Hepatocyte (in vitro differentiated cells): Measurements from ENCODE around the gene PF4V1.

Source experiments
- EZH2 ChIP-seq: fragments of 200-600 bp; sonication (generic); IDR thresholded peaks from 2 replicates; pipeline ENCODE4 v1.6.1; 2016; ENCODE audit warnings: antibody characterized with exemption, mild to moderate bottlenecking, borderline replicate concordance
- EZH2phosphoT487 ChIP-seq: fragments of 200-600 bp; sonication (generic); IDR thresholded peaks from one replicate; pipeline ENCODE4 v1.6.1; 2018; ENCODE audit warnings: antibody characterized with exemption, mild to moderate bottlenecking, low read depth, moderate library complexity; ENCODE audit not compliant: unreplicated experiment, severe bottlenecking
- TF ChIP-seq, protein P1 (sequence below): fragments of 200-600 bp; sonication (generic); IDR thresholded peaks from 2 replicates; pipeline ENCODE4 v1.5.1; 2016; ENCODE audit warnings: antibody characterized with exemption, mild to moderate bottlenecking; ENCODE audit not compliant: poor library complexity

DNA sequence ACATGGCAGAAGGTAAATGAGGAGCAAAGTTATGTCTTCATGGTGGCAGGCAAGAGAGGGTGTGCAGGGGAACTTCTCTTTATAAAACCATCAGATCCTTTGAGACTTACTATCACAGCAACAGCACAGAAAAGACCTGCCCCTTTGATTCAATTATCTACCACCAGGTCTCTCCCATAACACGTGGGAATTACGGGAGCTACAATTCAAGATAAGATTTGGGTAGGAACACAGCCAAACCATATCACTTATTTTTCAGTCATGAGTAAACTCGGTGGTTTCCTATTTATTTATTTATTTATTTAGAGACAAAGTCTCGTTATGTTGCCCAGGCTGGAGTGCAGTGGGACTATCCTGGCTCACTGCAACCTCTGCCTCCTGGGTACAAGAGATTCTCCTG is 38.2 kb downstream of the PF4V1 start:
- TF ChIP-seq, protein P1, sequence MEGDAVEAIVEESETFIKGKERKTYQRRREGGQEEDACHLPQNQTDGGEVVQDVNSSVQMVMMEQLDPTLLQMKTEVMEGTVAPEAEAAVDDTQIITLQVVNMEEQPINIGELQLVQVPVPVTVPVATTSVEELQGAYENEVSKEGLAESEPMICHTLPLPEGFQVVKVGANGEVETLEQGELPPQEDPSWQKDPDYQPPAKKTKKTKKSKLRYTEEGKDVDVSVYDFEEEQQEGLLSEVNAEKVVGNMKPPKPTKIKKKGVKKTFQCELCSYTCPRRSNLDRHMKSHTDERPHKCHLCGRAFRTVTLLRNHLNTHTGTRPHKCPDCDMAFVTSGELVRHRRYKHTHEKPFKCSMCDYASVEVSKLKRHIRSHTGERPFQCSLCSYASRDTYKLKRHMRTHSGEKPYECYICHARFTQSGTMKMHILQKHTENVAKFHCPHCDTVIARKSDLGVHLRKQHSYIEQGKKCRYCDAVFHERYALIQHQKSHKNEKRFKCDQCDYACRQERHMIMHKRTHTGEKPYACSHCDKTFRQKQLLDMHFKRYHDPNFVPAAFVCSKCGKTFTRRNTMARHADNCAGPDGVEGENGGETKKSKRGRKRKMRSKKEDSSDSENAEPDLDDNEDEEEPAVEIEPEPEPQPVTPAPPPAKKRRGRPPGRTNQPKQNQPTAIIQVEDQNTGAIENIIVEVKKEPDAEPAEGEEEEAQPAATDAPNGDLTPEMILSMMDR, result no peak
- TF ChIP-seq EZH2phosphoT487, result no peak
- TF ChIP-seq EZH2, result no peak
